ENCODE results near the gene MSGN1. TPM values are rescaled to one million over a fixed set of nuclear protein-coding genes. Genes with fewer than 3 reads are reported as not detected.

The MSGN1 gene
- total and polyA plus RNA-seq, 2 donors (not counting 3 experiments of a cell fraction or from before 2014, with no cell fraction given), result not detected

DNA sequence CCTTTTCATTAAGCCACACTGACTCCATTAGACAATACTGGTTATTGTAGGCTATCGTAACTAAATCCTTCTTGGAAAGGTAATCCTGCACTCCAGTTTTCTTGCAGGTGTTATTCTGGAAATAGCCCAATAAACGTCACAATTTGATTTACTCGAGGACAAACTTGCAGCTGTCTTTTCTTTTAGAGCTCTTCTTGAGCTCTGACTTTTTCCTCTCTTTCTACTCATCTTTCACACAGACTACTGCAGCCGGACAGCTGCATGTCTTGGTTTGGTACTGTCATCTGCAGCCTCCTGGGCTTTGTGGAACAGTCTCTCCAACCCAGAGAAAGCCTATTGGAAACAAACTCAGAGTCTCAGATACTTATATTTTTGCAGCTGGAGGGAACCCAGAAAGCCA lies 23.0 kb upstream of the MSGN1 start:
- H3K4me1 ChIP-seq (ENCODE audit: control insufficient read depth, extremely low read depth, insufficient read depth, low read length), result no peaks in the 10 kb centered on the region
- no peaks in the 10 kb centered on the region for H3K9me3 ChIP-seq (replicated peaks; ENCODE audit: control insufficient read depth, insufficient read depth, low read length)
- TF ChIP-seq EZH2 (IDR thresholded peaks at IDR 0.05; ENCODE audit: borderline replicate concordance, low read depth, low read length, severe bottlenecking) (no peak), GATA2 (IDR thresholded peaks at IDR 0.05; ENCODE audit: insufficient read depth, insufficient read length, low read depth, low read length) (no peak), MAX (IDR thresholded peaks at IDR 0.05; ENCODE audit: insufficient read depth, insufficient read length) (no peak), MYC (IDR thresholded peaks at IDR 0.05; ENCODE audit: low read depth, low read length) (no peak), FOS (IDR thresholded peaks at IDR 0.05; ENCODE audit: borderline replicate concordance, insufficient read depth, low read length) (no peak), POLR2AphosphoS5 (IDR thresholded peaks at IDR 0.05; ENCODE audit: insufficient read depth, low read depth, low read length) (no peak), POLR2A (IDR thresholded peaks at IDR 0.05; ENCODE audit: low read depth, low read length) (no peak), CTCF (IDR thresholded peaks at IDR 0.05; ENCODE audit: extremely low read depth in 1 of 2, insufficient read depth in 1 of 2, low read depth in 1 of 2, low read length in 2 of 2) (no peak), JUN (IDR thresholded peaks at IDR 0.05; ENCODE audit: borderline replicate concordance, insufficient read depth, insufficient read length, low read depth) (no peak)
- H3K9me1 ChIP-seq (replicated peaks; ENCODE audit: control insufficient read depth, extremely low read depth, insufficient read depth, low read length), result no peaks in the 10 kb centered on the region
- DNase-seq (ENCODE audit: low read depth, low spot score), result no peak
- ChIA-PET POLR2A (no interaction called here), CTCF (interaction anchor here (1.3 kb wide), 1 partner anchor 10 kb away, joined by 3 read pairs; no protein-coding TSS in a partner anchor)
- no peak overlapping the region for H3K27ac ChIP-seq (ENCODE audit: insufficient read depth, low read depth, low read length)
- no peak overlapping the region for H2AFZ ChIP-seq (ENCODE audit: low read depth, low read length)
- H3K4me3 ChIP-seq (replicated peaks in 1 of 3; ENCODE audit: insufficient read depth in 1 of 3, low read depth in 1 of 3, low read length in 3 of 3), result no peak overlapping the region
- no TSS peak for BruUV-seq (replicated peaks)
- no peak overlapping the region for H3K4me2 ChIP-seq (ENCODE audit: insufficient read depth, low read length)
- no peak overlapping the region for H3K9ac ChIP-seq (replicated peaks; ENCODE audit: extremely low read depth, insufficient read depth, low read length)
- dilution Hi-C loops (cut with MboI; ENCODE audit: extremely low pct_ligation_motif_present, low sequenced_read_pairs) (no loop called here), intact Hi-C loops (cut with micrococcal nuclease) (no loop called here)
- H4K20me1 ChIP-seq (replicated peaks; ENCODE audit: control insufficient read depth, extremely low read depth, insufficient read depth, low read length), result no peaks in the 10 kb centered on the region
- H3K36me3 ChIP-seq (ENCODE audit: control insufficient read depth in 2 of 2, extremely low read depth in 1 of 2, insufficient read depth in 2 of 2, low read length in 2 of 2), result no peaks in the 10 kb centered on the region
- no peaks in the 10 kb centered on the region for H3K79me2 ChIP-seq (ENCODE audit: control insufficient read depth, insufficient read depth, low read length)
- peaks cover 4 to 6% of the 10 kb centered on the region in 2 experiments for H3K27me3 ChIP-seq (ENCODE audit: control insufficient read depth in 2 of 2, insufficient read depth in 2 of 2, low read length in 2 of 2)
- no peak for FAIRE-seq
